HCEC 1CT (cell line): ENCODE measurements around the gene ITGA6.

Experiments used
- DNase-seq: peaks from one replicate; pipeline ENCODE4 v3.0.0-alpha.2; 2017

Gene ITGA6

GRCh38 chr2:172416447-172417058, 10.8 kb upstream of the ITGA6 start:
- DNase-seq: no peak

GRCh38 chr2:172420216-172420615, 7.2 kb upstream of the ITGA6 start:
- DNase-seq: no peak

GRCh38 chr2:172423160-172423559, 4.2 kb upstream of the ITGA6 start:
- no peak for DNase-seq

- DNase-seq: no peak
These were observed 2.0 kb upstream of the ITGA6 start for GRCh38 chr2:172425336-172425735.

GRCh38 chr2:172426635-172427255, 641 bp upstream of the ITGA6 start:
- no peak for DNase-seq

- DNase-seq: peak; percentile 30
These were observed 825 bp downstream of the ITGA6 start for GRCh38 chr2:172427990-172428831.

GRCh38 chr2:172428832-172429210, 1.4 kb downstream of the ITGA6 start:
- DNase-seq: no peak

GRCh38 chr2:172429301-172429968, 2.0 kb downstream of the ITGA6 start:
- no peak for DNase-seq

- DNase-seq: no peak
These were observed 2.6 kb downstream of the ITGA6 start for GRCh38 chr2:172430027-172430426.

GRCh38 chr2:172430678-172431077, 3.3 kb downstream of the ITGA6 start:
- DNase-seq: no peak

GRCh38 chr2:172431463-172431862, 4.1 kb downstream of the ITGA6 start:
- DNase-seq: no peak

GRCh38 chr2:172431993-172432392, 4.6 kb downstream of the ITGA6 start:
- no peak for DNase-seq

- DNase-seq: no peak
These were observed 5.8 kb downstream of the ITGA6 start for GRCh38 chr2:172433144-172433543.

- no peak for DNase-seq
These were observed 7.6 kb downstream of the ITGA6 start for GRCh38 chr2:172434821-172435605.

GRCh38 chr2:172435606-172435911, 8.2 kb downstream of the ITGA6 start:
- DNase-seq: no peak

- no peak for DNase-seq
These were observed 9.5 kb downstream of the ITGA6 start for GRCh38 chr2:172436889-172437288.

- DNase-seq: no peak
These were observed 10.3 kb downstream of the ITGA6 start for GRCh38 chr2:172437419-172438341.

- peak; percentile 74 for DNase-seq
These were observed 11.5 kb downstream of the ITGA6 start for GRCh38 chr2:172438741-172439508.

- DNase-seq: no peak
These were observed 12.1 kb downstream of the ITGA6 start for GRCh38 chr2:172439509-172439860.

- no peak for DNase-seq
These were observed 12.5 kb downstream of the ITGA6 start for GRCh38 chr2:172439911-172440310.

GRCh38 chr2:172440795-172441194, 13.4 kb downstream of the ITGA6 start:
- no peak for DNase-seq
